HL-60 (cell line): Measurements from ENCODE around the gene KMT5B.

Experiments used
- DNase-seq, 2 experiments: peaks; one replicate each; pipeline ENCODE4 v3.0.0-alpha.2; 2010 to 2020; ENCODE audit warnings: low read depth in 1 of 2, low spot score in 1 of 2
- H3K27ac ChIP-seq: fragments of 250-450 bp; sonication (Bioruptor Pico); replicated peaks from 2 replicates; pipeline ENCODE4 v1.5.1; 2020; ENCODE audit warnings: mild to moderate bottlenecking, moderate library complexity
- H3K27me3 ChIP-seq: fragments of 250-450 bp; sonication (Bioruptor Pico); 2 replicates; pipeline ENCODE4 v1.5.1; 2021; ENCODE audit warnings: mild to moderate bottlenecking, moderate library complexity; ENCODE audit not compliant: insufficient read depth, poor library complexity, severe bottlenecking
- H3K4me3 ChIP-seq: replicated peaks from 2 replicates; pipeline ENCODE4 v1.5.1; 2011; ENCODE audit warnings: mild to moderate bottlenecking, control low read depth, low read length; ENCODE audit not compliant: insufficient read depth
- GABPA ChIP-seq: IDR thresholded peaks from 2 replicates; pipeline ENCODE4 v1.6.1; 2012; ENCODE audit warnings: low read depth
- POLR2AphosphoS5 ChIP-seq: IDR thresholded peaks from 2 replicates; pipeline ENCODE4 v1.6.1; 2012; ENCODE audit warnings: low read depth
- SPI1 ChIP-seq: IDR thresholded peaks from 2 replicates; pipeline ENCODE4 v1.6.1; 2012; ENCODE audit warnings: low read depth, mild to moderate bottlenecking, borderline replicate concordance
- TF ChIP-seq, protein P1 (sequence below): IDR thresholded peaks from 2 replicates; pipeline ENCODE4 v1.6.1; 2012; ENCODE audit warnings: low read depth; ENCODE audit not compliant: insufficient replicate concordance
- TF ChIP-seq, protein P2 (sequence below): IDR thresholded peaks from one replicate; pipeline ENCODE4 v1.5.1; 2011; ENCODE audit warnings: low read length, control low read depth, inconsistent platforms; ENCODE audit not compliant: insufficient read depth

Gene KMT5B

DNA sequence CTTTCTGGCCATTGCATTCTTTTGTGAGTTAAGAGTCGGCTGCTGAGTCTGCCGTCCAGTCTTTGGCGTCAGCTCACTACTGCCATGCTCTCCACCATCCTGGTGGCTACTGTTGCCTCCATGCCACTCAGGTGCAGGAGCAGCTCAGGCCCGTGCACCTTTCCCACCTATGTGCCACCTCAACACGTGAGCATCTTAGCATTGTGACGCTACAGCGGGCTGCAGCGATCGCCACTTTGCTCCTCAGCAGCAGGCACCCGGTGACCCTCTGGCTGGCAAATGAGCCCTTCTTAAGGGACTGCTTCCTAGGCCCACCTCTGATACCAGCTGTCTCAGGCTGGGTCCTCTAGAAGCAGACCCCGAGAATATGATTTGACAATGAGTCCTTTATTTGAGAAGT, 11.5 kb upstream of the KMT5B start:
- H3K27me3 ChIP-seq, result no peaks in the 10 kb centered on the region
- DNase-seq, result no peak
- TF ChIP-seq GABPA (no peak), POLR2AphosphoS5 (no peak), SPI1 (no peak)
- TF ChIP-seq, protein P1, sequence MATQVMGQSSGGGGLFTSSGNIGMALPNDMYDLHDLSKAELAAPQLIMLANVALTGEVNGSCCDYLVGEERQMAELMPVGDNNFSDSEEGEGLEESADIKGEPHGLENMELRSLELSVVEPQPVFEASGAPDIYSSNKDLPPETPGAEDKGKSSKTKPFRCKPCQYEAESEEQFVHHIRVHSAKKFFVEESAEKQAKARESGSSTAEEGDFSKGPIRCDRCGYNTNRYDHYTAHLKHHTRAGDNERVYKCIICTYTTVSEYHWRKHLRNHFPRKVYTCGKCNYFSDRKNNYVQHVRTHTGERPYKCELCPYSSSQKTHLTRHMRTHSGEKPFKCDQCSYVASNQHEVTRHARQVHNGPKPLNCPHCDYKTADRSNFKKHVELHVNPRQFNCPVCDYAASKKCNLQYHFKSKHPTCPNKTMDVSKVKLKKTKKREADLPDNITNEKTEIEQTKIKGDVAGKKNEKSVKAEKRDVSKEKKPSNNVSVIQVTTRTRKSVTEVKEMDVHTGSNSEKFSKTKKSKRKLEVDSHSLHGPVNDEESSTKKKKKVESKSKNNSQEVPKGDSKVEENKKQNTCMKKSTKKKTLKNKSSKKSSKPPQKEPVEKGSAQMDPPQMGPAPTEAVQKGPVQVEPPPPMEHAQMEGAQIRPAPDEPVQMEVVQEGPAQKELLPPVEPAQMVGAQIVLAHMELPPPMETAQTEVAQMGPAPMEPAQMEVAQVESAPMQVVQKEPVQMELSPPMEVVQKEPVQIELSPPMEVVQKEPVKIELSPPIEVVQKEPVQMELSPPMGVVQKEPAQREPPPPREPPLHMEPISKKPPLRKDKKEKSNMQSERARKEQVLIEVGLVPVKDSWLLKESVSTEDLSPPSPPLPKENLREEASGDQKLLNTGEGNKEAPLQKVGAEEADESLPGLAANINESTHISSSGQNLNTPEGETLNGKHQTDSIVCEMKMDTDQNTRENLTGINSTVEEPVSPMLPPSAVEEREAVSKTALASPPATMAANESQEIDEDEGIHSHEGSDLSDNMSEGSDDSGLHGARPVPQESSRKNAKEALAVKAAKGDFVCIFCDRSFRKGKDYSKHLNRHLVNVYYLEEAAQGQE, result no peak
- TF ChIP-seq, protein P2, sequence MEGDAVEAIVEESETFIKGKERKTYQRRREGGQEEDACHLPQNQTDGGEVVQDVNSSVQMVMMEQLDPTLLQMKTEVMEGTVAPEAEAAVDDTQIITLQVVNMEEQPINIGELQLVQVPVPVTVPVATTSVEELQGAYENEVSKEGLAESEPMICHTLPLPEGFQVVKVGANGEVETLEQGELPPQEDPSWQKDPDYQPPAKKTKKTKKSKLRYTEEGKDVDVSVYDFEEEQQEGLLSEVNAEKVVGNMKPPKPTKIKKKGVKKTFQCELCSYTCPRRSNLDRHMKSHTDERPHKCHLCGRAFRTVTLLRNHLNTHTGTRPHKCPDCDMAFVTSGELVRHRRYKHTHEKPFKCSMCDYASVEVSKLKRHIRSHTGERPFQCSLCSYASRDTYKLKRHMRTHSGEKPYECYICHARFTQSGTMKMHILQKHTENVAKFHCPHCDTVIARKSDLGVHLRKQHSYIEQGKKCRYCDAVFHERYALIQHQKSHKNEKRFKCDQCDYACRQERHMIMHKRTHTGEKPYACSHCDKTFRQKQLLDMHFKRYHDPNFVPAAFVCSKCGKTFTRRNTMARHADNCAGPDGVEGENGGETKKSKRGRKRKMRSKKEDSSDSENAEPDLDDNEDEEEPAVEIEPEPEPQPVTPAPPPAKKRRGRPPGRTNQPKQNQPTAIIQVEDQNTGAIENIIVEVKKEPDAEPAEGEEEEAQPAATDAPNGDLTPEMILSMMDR, result no peak
- H3K4me3 ChIP-seq, result no peak overlapping the region
- H3K27ac ChIP-seq, result no peak overlapping the region

DNA sequence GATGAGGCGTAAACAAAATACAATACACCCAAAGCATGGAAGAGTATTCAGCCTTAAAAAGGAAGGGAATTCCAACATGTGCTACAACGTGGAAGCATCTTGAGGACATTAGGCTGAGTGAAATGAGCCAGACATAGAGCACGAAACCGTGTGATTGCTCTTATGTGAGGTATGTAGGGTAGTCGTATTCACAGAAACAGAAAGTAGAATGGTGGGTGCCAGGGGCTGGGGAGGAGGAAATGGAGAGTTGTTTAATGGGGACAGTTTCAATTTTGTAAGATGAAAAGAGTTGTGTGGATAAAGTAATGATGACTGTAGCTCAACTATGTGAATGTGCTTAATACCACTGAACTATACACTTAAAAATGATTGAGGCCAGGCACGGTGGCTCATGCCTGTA, 10.2 kb upstream of the KMT5B start:
- Histone ChIP-seq H3K27me3 (no peaks in the 10 kb centered on the region), H3K27ac (no peak overlapping the region), H3K4me3 (no peak overlapping the region)
- TF ChIP-seq POLR2AphosphoS5, result no peak
- TF ChIP-seq, protein P2, result no peak
- no peak for TF ChIP-seq GABPA
- TF ChIP-seq SPI1, result no peak
- TF ChIP-seq, protein P1, result no peak
- no peak for DNase-seq

DNA sequence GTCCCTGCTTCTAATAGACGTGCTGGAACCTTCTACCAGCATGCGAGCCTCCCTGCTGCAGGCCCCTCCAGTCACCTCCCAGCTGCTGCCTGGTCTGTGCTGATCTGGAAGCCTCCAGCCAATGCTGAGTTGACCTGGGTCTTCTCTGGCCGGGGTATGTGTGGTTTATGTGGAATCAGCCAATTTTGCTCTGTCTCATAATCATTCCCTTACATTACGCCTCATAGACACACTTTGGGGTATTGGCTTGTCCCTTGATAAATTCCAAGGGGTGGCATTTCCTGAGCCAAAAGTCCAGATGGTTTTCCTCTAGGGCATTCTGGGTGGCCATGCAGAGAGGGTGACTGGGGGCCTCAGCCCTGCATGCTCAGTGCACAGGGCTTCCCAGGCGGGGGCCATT, 8.3 kb upstream of the KMT5B start:
- TF ChIP-seq GABPA (no peak), SPI1 (no peak), POLR2AphosphoS5 (no peak)
- TF ChIP-seq, protein P1, result no peak
- TF ChIP-seq, protein P2, result no peak
- DNase-seq, result no peak
- peaks cover 4% of the 10 kb centered on the region for H3K27me3 ChIP-seq
- no peak overlapping the region for H3K27ac ChIP-seq
- H3K4me3 ChIP-seq, result no peak overlapping the region
